HCT116 (cell line): ENCODE results near the gene DHDDS. TPM values are rescaled to one million over a fixed set of nuclear protein-coding genes. Genes with fewer than 3 reads are reported as not detected.

Source experiments
- ATAC-seq: fragments of 200-7000 bp; cut with Tn5 transposase; 2 replicates; pipeline ENCODE4 v1.9.1; 2020; ENCODE audit warnings: mild to moderate bottlenecking, moderate library complexity
- BruUV-seq: library from RNA; stranded (reverse); fragments of 400-500 nt; replicated peaks from 2 replicates; lab custom pipeline; 2021; lab: Mats Ljungman, UMichigan
- CTCF ChIA-PET: fragments of 300-600 bp; sonication (Branson Sonifier 250); formaldehyde crosslinking; loops from one replicate; lab custom pipeline; 2021; ENCODE audit warnings: antibody characterized with exemption; lab: Charles Lee
- POLR2A ChIA-PET: fragments of 300-600, 350-600 bp; sonication (Branson Sonifier 250); formaldehyde crosslinking; loops from one replicate; lab custom pipeline; 2021; ENCODE audit warnings: antibody characterized with exemption; lab: Charles Lee
- RAD21 ChIA-PET, 2 experiments: fragments of 300-600 bp; sonication (Branson Sonifier 250); formaldehyde crosslinking; loops; one replicate each; lab custom pipeline; 2023; ENCODE audit warnings: low total read pairs in 2 of 2; ENCODE audit not compliant: uncharacterized antibody in 2 of 2, unreplicated experiment in 2 of 2, low non-redundant PET in 1 of 2; lab: Charles Lee
- DNase-seq: peaks from one replicate; pipeline ENCODE4 v3.0.0-alpha.2; 2010; ENCODE audit warnings: low read depth, low spot score
- H2AFZ ChIP-seq: fragments of 200-600 bp; shearing (Covaris generic), sonication (generic); 2 replicates; pipeline ENCODE4 v1.6.1; 2017; ENCODE audit warnings: low read depth, mixed run types, mixed read lengths, antibody characterized with exemption, low read length; ENCODE audit not compliant: poor library complexity, severe bottlenecking
- H3K27ac ChIP-seq: 2 replicates; pipeline ENCODE4 v1.5.1; 2012; ENCODE audit warnings: low read depth, low read length
- H3K27me3 ChIP-seq: fragments of 200-600 bp; sonication (generic); 2 replicates; pipeline ENCODE4 v1.6.1; 2016; ENCODE audit warnings: mixed run types, low read length, mixed read lengths; ENCODE audit not compliant: insufficient read depth
- H3K36me3 ChIP-seq, 2 experiments: fragments of 200-500 bp in 1 of 2; fragments of 200-600 bp in 1 of 2; sonication (Bioruptor generic) in 1 of 2; sonication (generic) in 1 of 2; 2 replicates each; pipeline versions ENCODE4 v1.5.1 to v1.6.1; 2014 to 2016; ENCODE audit warnings: low read length in 2 of 2, inconsistent platforms in 1 of 2, mixed read lengths in 1 of 2, mixed run types in 1 of 2; ENCODE audit not compliant: insufficient read depth in 2 of 2, control insufficient read depth in 1 of 2
- H3K4me1 ChIP-seq, 2 experiments: fragments of 200-600 bp in 1 of 2; sonication (generic) in 1 of 2; 2 replicates each; pipeline versions ENCODE4 v1.5.1 to v1.6.1; 2012 to 2017; ENCODE audit warnings: low read length in 2 of 2, inconsistent platforms in 1 of 2, mild to moderate bottlenecking in 1 of 2, mixed read lengths in 1 of 2, mixed run types in 1 of 2, moderate library complexity in 1 of 2; ENCODE audit not compliant: insufficient read depth in 2 of 2, control insufficient read depth in 1 of 2
- H3K4me2 ChIP-seq: fragments of 200-600 bp; sonication (generic); 2 replicates; pipeline ENCODE4 v1.6.1; 2017; ENCODE audit warnings: mixed run types, low read length, mixed read lengths
- H3K4me3 ChIP-seq, 2 experiments: fragments of 200-600 bp in 1 of 2; sonication (generic) in 1 of 2; replicated peaks in 1 of 2; 2 replicates each; pipeline ENCODE4 v1.5.1; 2011 to 2016; ENCODE audit warnings: low read length in 2 of 2, control low read depth in 1 of 2, low read depth in 1 of 2, mild to moderate bottlenecking in 1 of 2, mixed read lengths in 1 of 2, mixed run types in 1 of 2
- H3K79me2 ChIP-seq: fragments of 200-600 bp; sonication (generic); 2 replicates; pipeline ENCODE4 v1.6.1; 2017; ENCODE audit warnings: mild to moderate bottlenecking, mixed run types, low read length, moderate library complexity, mixed read lengths; ENCODE audit not compliant: insufficient read depth
- H3K9ac ChIP-seq: fragments of 200-600 bp; sonication (generic); 2 replicates; pipeline ENCODE4 v1.6.1; 2016; ENCODE audit warnings: low read length, mixed read lengths
- H3K9me2 ChIP-seq: fragments of 200-600 bp; sonication (generic), shearing (Covaris generic); 2 replicates; pipeline ENCODE4 v1.6.1; 2017; ENCODE audit warnings: mixed run types, mild to moderate bottlenecking, moderate library complexity; ENCODE audit not compliant: insufficient read depth
- H3K9me3 ChIP-seq, 2 experiments: fragments of 200-500 bp in 1 of 2; fragments of 200-600 bp in 1 of 2; sonication (Bioruptor generic) in 1 of 2; sonication (generic) in 1 of 2; 2 replicates each; pipeline ENCODE4 v1.6.1; 2014 to 2017; ENCODE audit warnings: low read length in 2 of 2, mixed read lengths in 2 of 2, inconsistent platforms in 1 of 2, low read depth in 1 of 2, mild to moderate bottlenecking in 1 of 2, mixed run types in 1 of 2, moderate library complexity in 1 of 2; ENCODE audit not compliant: control insufficient read depth in 1 of 2, insufficient read depth in 1 of 2
- H4K20me1 ChIP-seq: fragments of 200-600 bp; sonication (generic), shearing (Covaris generic); 2 replicates; pipeline ENCODE4 v1.6.1; 2017; ENCODE audit warnings: mixed run types, mild to moderate bottlenecking, moderate library complexity; ENCODE audit not compliant: insufficient read depth
- ATF3 ChIP-seq: IDR thresholded peaks from 2 replicates; pipeline ENCODE4 v1.6.1; 2012
- CEBPB ChIP-seq: IDR thresholded peaks from 2 replicates; pipeline ENCODE4 v1.6.1; 2012; ENCODE audit warnings: low read depth
- CTCF ChIP-seq, 3 experiments: fragments of 200-600 bp in 1 of 3; sonication (generic) in 1 of 3; IDR thresholded peaks in 2 of 3; conservative IDR thresholded peaks in 1 of 3; 2 replicates each; pipeline ENCODE4 v1.5.1; 2012 to 2017; ENCODE audit warnings: low read depth in 2 of 3, low read length in 2 of 3, antibody characterized with exemption in 1 of 3, borderline replicate concordance in 1 of 3, control low read depth in 1 of 3, mild to moderate bottlenecking in 1 of 3, mixed read lengths in 1 of 3, mixed run types in 1 of 3, moderate library complexity in 1 of 3; ENCODE audit not compliant: insufficient read depth in 1 of 3
- EGR1 ChIP-seq: IDR thresholded peaks from 2 replicates; pipeline ENCODE4 v1.6.1; 2012; ENCODE audit warnings: low read depth
- EZH2 ChIP-seq: fragments of 200-600 bp; sonication (generic); IDR thresholded peaks from 2 replicates; pipeline ENCODE4 v1.6.1; 2017; ENCODE audit warnings: antibody characterized with exemption, mixed run types
- EZH2phosphoT487 ChIP-seq: fragments of 200-600 bp; IDR thresholded peaks from 2 replicates; pipeline ENCODE4 v1.6.1; 2018; ENCODE audit warnings: antibody characterized with exemption, borderline replicate concordance
- MAX ChIP-seq: IDR thresholded peaks from 2 replicates; pipeline ENCODE4 v1.6.1; 2012
- POLR2A ChIP-seq: IDR thresholded peaks from 2 replicates; pipeline ENCODE4 v1.7.0; 2011; ENCODE audit warnings: borderline replicate concordance; ENCODE audit not compliant: insufficient read depth, insufficient read length; ENCODE audit errors: extremely low read depth
- POLR2AphosphoS5 ChIP-seq: IDR thresholded peaks from 2 replicates; pipeline ENCODE4 v1.6.1; 2011; ENCODE audit warnings: mild to moderate bottlenecking, low read depth, low read length, moderate library complexity
- RAD21 ChIP-seq: IDR thresholded peaks from 2 replicates; pipeline ENCODE4 v1.6.1; 2012; ENCODE audit warnings: low read depth, mild to moderate bottlenecking
- REST ChIP-seq: IDR thresholded peaks from 2 replicates; pipeline ENCODE4 v1.6.1; 2012; ENCODE audit warnings: low read depth
- SP1 ChIP-seq: IDR thresholded peaks from 2 replicates; pipeline ENCODE4 v1.6.1; 2012; ENCODE audit warnings: low read depth
- SRF ChIP-seq: IDR thresholded peaks from 2 replicates; pipeline ENCODE4 v1.6.1; 2012; ENCODE audit warnings: low read depth
- ZFX ChIP-seq: fragments of 450-650 bp; IDR thresholded peaks from 2 replicates; pipeline ENCODE4 v1.6.1; 2017
- intact Hi-C: fragments of 100-400 bp; cut with micrococcal nuclease; formaldehyde crosslinking; loops from 2 replicates; pipeline ENCODE4 v1.10.0; 2022
- total RNA-seq: library from RNA; stranded (reverse); gene quantifications from one replicate; pipeline ENCODE4 v1.2.1, GENCODE V29; 2021; ENCODE audit not compliant: unreplicated experiment

The DHDDS gene
- total RNA-seq, 1 experiment from 2014 or later = 46.0 TPM

GRCh38 chr1:26482921-26483320 is 50.8 kb downstream of the DHDDS start:
- POLR2A ChIA-PET = no interaction called here
- TF ChIP-seq EZH2 (no peak), SP1 (no peak), EZH2phosphoT487 (no peak), ZFX (no peak), MAX (no peak), ATF3 (no peak), CEBPB (no peak), RAD21 (no peak), POLR2AphosphoS5 (no peak), CTCF (IDR thresholded peaks at IDR 0.05 in 2 of 3, conservative IDR thresholded peaks at IDR 0.05 in 1 of 3; ENCODE audit: borderline replicate concordance in 1 of 3, insufficient read depth in 1 of 3, low read depth in 2 of 3, low read length in 2 of 3) (no peak), POLR2A (no peak), REST (no peak), SRF (no peak), EGR1 (no peak)
- Histone ChIP-seq H3K9me3 (no peaks in the 10 kb centered on the region), H3K4me2 (no peak overlapping the region), H4K20me1 (no peaks in the 10 kb centered on the region), H3K9ac (no peak overlapping the region), H3K36me3 (no peaks in the 10 kb centered on the region; a peak in 1 of 4 replicates), H3K79me2 (no peaks in the 10 kb centered on the region), H2AFZ (no peak overlapping the region), H3K4me1 (peaks cover 0 to 8% of the 10 kb centered on the region in 2 experiments; a peak in 1 of 4 replicates), H3K27me3 (no peaks in the 10 kb centered on the region), H3K27ac (no peak overlapping the region), H3K4me3 (no peak overlapping the region), H3K9me2 (no peaks in the 10 kb centered on the region)
- intact Hi-C loops = no loop called here
- CTCF ChIA-PET = interaction anchor here (1.5 kb wide), 1 partner anchor 13 kb away, joined by 3 read pairs; no protein-coding TSS in a partner anchor
- no peak for DNase-seq
- RAD21 ChIA-PET = no interaction called here
- BruUV-seq = no TSS peak
- ATAC-seq = no peak
